Activated CD8-positive, alpha-beta memory T cell treated with anti-CD3 and anti-CD28 coated beads, Interleukin-2, amount 50 U/mL, for 4 hours (primary cell): ENCODE data around the gene ADPRS.

Source experiments
- DNase-seq: peaks from one replicate; pipeline ENCODE4 v3.0.0-alpha.2; 2020

The ADPRS gene

GRCh38 chr1:36109041-36109679 lies 20.5 kb downstream of the ADPRS start:
- DNase-seq, result peak; percentile 44

- DNase-seq, result no peak
These were observed 22.5 kb downstream of the ADPRS start for GRCh38 chr1:36111151-36111550.

- no peak for DNase-seq
These were observed 24.1 kb downstream of the ADPRS start for GRCh38 chr1:36112823-36113222.

- DNase-seq, result no peak
These were observed 25.7 kb downstream of the ADPRS start for GRCh38 chr1:36114371-36114770.

GRCh38 chr1:36115200-36115669 lies 26.5 kb downstream of the ADPRS start:
- no peak for DNase-seq

- DNase-seq, result no peak
These were observed 27.2 kb downstream of the ADPRS start for GRCh38 chr1:36115931-36116330.

GRCh38 chr1:36116901-36117300 lies 28.2 kb downstream of the ADPRS start:
- DNase-seq, result no peak

- no peak for DNase-seq
These were observed 29.9 kb downstream of the ADPRS start for GRCh38 chr1:36118447-36119204.

- no peak for DNase-seq
These were observed 30.8 kb downstream of the ADPRS start for GRCh38 chr1:36119456-36119855.

- no peak for DNase-seq
These were observed 33.7 kb downstream of the ADPRS start for GRCh38 chr1:36122062-36123030.

GRCh38 chr1:36123356-36123755 lies 34.7 kb downstream of the ADPRS start:
- DNase-seq, result no peak

GRCh38 chr1:36124404-36125128 lies 35.9 kb downstream of the ADPRS start:
- DNase-seq, result no peak

GRCh38 chr1:36125129-36125991 lies 36.7 kb downstream of the ADPRS start, which contains the start of gene COL8A2:
Gene COL8A2, minus strand, starts transcription at chr1:36125222. Its CDS starts 24,980 bp downstream, at chr1:36100242.
- DNase-seq, result no peak

- DNase-seq, result no peak
These were observed 37.5 kb downstream of the ADPRS start for GRCh38 chr1:36126005-36126716.

- DNase-seq, result no peak
These were observed 38.3 kb downstream of the ADPRS start for GRCh38 chr1:36126797-36127500.

- no peak for DNase-seq
These were observed 39.6 kb downstream of the ADPRS start for GRCh38 chr1:36128126-36128904.

GRCh38 chr1:36128905-36129206 lies 40.2 kb downstream of the ADPRS start:
- no peak for DNase-seq

GRCh38 chr1:36132029-36132428 lies 43.3 kb downstream of the ADPRS start:
- DNase-seq, result no peak

- no peak for DNase-seq
These were observed 44.8 kb downstream of the ADPRS start for GRCh38 chr1:36133484-36133883.
